HG03135 (cell line): ENCODE results near the gene PNMA8A.

Experiments used
- ATAC-seq: cut with Tn5 transposase; IDR thresholded peaks from one replicate; pipeline ENCODE4 v1.9.1; 2021; ENCODE audit warnings: mild to moderate bottlenecking, moderate library complexity; ENCODE audit not compliant: unreplicated experiment

Gene PNMA8A

DNA sequence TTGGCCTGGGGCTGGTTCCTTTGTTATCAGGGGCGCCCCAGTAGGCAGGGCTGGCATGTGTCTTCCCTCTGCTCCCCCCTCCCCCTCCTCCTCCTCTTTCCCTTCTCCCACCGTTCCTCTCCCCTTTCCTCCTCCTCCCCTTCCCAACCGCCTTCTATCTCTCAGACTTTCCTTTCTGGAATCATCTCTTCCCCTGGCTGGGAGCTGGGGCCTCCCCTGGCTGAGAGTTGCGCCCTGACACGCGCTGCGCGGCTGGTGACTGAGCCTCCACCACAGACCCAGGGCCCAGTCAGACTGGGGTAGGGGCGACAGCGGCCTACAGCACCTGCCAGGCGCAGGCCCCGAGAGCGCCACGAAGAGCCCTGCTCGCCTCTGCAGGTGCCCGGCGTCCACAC is 21.5 kb upstream of the PNMA8A start:
- no peak for ATAC-seq

DNA sequence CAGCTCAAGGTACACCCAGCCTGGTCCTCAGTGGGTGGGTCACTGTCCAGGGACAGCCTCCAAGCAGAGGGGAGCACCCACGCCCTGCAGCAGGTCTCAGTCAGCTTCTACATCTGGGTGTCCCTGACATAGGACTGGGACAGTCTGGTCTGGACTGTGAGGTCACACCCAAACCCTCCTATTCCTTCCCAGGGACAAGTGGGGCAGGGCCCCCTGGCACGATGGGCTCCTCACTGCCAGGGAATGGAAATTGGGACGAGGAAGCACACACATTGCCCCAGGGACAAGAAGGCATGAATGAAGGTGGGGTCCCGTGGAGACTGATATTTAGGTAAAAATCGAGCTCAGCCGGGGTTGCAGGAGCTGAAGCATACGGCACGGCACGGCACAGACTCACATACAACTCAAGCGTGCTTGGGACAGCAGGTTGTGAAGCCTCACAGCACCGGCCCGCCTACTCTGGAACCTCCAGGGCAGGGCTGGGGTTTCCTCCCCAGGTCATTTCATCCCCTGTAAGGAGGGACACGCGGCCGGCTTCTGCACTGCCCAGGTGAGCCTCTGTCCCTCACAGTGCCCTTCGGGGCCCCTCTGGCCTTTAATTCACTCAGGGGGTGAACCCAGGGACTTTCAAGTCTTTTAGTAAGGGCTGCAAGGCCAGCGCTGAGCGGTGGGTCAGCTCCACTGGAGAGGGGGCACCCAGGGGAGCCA is 20.8 kb upstream of the PNMA8A start:
- ATAC-seq: no peak

DNA sequence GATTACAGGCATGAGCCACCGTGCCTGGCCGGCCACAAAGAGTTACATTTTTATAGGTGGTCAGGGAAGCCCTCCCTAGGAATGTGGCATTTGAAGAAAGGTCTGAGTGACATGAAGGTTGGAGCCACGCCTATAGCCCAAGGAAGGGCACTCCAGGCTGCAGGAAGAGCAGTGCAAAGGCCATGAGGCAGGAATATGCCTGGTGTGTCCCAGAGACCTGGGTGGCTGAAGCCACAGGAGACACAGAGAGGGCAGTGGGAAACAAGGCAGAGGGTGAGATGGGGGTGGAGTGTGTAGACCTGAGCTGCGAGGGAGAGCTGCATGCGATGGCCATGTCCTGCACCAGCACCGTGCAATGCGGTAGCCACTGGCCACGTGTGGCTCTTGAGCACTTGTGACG is 19.4 kb upstream of the PNMA8A start:
- no peak for ATAC-seq

DNA sequence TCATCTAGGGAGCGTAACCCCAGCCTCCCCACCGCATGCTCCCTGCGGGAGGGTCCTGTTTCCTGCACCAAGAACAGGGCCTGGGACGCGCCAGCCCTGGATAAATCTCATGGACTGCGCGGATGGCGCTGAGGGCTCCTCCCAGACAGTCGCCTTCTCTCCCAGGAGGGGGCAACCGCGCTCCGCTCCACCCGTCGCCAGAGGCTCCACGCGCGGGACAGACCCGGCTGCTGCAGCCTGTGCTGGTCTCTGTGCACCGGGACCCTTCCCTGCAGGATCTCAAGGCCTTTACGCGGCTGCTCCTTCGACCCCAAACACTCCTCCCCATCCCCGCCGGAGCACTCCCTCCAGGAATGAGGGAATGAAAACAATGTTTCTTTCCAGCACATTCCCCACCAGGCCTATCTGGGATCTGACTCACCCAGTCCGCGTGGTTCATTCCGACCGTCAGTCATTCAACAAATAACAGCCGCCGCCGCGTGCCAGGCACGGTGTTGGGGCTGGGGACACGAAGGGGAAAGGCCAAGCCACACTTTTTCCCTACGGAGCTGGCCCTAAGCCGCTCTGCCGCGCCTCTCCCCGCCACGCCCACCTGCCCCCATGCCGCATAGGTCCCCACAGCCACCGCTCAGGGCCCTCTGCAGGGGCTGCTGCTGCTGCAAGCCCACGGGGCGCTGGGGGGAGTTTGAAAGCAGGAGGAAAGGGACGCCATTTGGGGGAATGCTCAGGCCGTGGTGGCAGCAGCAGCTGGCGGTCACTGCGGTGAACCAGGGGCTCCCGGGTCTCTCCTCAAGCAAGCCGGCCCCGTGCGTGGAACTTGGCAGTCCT is 18.3 kb upstream of the PNMA8A start:
- ATAC-seq: no peak

DNA sequence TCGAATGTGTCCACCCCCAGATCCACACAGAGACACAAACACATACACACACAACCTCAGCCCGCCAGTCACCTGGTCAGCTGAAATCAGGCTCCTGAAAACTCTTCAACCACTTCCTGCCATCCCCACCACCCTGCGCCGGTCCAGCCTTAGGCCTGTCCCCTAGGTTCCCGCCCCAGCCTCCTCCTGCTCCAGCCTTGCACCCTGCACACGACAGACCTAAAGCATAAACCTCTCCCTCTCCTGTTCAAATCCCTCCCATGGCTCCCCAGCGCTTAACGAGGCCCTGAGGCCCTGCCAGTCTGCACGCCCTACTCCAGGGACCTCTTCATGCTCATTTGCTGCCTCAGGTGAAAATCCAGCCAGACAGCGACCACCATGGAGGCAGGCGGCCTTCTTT is 17.2 kb upstream of the PNMA8A start:
- no peak for ATAC-seq

DNA sequence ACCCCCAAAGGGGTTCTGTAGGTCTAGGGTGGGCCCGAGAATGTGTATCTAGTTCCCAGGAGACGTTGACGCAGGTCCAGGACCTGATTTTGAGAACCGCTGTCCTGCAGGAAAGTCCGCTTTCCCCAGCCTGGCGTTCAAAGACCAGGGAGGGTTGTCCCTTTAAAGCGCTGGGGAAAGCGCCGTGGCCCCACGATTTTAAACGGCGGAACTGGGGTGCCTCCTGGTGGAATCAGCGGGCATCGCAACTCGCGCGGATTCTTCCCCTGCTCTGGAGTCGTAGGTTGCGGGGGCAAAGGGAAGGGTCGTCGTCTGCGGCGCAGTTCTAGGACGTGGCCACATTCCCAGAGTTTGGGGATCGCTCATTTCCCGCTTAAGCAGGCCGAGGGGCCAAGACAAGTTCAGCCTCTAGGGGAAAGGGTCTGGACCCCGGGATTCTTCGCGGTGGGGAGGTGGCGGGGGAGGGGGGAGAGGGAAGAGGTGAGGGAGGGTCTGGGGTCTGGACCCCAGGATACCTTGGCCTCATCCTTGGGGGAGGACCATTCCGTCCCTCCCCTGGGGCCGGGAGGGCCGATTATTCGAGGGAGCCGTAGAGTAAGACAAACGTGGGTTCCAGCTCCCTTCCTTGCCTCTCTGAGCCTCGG is 16.6 kb upstream of the PNMA8A start:
- no peak for ATAC-seq

DNA sequence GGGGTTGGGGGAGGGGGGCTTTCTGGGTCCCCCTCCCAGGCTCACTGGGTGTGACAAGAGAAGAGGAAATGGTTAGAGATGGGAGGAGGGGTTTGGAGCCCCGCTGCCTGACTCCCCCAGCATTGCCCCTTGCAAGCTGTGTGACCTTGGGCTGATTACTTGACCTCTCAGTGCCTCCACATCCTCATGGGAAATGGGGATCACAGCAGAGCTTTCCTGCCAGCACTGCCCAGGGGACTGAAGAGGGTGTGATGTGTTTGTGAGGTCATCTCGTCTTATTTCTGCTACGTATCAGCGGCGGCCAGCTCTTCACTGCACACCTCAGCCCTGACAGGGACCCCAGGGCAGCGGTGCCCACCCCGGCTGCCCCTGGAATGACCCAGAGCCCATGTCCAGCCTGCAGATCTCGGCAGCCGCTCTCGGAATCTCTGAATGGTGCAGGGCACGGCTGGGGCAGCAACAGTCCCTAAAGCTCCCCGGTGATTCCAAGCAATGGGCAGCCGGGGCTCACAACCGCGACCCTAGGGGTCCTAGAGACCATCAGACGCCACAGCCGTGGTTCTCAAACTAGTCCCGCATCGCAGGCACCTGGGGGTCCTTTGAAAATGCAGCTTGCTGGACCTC is 15.9 kb upstream of the PNMA8A start:
- no peak for ATAC-seq

DNA sequence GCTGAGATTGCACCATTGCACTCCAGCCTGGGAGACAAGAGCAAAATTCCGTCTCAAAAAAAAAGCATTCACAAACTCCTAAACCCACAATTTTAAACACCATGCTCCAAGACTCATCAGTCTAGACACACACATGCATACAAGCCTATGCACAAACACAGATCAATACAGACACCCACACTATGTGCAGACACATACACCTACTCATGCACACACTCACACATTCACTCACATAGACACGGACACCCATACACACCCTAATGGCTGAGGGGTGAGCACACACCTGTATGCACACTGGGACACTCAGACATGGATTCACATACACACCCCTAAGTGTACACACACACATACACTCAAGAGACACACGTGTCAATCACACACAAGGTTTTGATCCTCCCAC is 15.0 kb upstream of the PNMA8A start:
- no peak for ATAC-seq

DNA sequence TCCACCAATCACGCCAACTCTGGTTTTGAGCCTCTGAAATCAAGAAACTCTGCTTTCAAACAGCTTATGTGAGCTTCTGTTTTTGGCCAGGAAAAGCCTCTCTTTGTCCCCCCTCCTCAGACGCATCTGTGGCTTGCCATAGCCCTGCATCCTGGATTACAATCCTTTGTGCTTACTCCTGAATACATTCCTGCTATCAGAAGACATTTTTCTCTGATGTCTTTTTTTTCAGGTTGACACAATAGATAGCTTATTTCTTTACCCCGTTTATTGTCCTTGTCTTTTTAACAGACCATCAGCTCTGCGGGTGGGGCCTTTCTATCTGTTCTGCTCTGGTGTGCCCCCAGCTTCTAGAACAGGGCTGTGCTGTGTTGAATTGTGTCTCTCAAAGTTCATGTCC is 13.3 kb upstream of the PNMA8A start:
- no peak for ATAC-seq

DNA sequence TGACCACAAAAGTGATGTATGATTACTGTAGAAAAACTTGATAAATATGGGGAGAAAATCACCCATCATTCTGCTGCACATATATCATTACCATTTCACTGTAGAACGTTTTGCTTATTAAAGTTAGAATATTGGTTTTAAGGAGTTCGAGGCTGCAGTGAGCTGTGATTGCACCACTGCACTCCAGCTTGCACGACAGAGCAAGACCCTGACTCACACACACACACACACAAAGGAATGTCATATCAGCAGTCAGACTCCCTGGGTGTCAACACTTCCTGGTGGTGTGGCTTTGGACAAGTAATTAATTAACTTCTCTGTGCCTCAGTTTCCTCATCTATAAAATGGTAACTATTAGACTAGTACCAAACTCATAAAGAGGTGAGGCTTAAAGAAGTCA is 11.3 kb upstream of the PNMA8A start:
- ATAC-seq: no peak

DNA sequence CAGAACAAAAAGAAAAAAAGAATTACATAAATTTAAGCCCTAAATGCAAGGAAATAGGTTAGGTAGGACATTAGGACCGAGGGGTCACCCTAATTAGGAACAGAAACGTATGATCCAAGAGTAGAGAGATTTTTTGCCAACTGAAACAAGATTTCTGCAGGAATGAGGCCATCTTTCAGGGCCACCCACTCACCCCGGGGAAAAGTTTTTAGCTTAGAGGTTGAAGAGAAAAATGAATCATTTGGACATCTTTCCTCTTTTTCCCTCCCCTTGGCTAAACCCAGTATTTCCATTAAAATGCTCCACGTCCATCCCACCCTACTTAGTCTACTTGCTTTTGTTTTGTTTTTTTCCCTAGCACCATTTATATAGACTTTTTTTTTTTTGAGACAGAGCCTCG is 10.6 kb upstream of the PNMA8A start:
- ATAC-seq: no peak

DNA sequence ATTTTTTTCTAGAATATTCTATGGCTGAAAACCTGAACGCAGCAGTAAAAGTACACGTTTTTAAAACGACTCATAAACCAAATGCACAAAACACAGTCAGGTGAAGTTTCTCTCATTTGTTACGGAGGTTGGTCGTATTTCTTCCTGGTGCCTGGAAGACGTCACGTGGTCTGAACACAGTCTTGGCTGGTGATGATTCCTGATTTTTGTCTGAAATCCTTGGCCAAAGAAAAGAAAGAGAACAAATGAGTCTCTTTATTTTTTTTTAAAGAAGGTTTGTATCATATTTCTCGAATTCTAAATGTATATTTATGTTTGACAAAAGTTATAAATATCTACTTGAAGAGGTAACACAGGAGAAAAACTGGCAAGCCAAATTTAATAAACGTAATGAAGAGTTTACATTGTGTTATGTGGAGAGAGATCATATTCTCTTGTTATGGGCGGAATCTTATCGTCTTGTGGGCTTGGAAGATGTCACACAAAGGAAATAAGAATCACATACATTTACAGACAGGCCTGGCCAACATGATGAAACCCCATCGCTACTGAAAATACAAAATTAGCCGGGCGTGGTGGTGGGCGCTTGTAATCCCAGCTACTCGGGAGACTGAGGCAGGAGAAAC is 10.0 kb upstream of the PNMA8A start:
- ATAC-seq: no peak

DNA sequence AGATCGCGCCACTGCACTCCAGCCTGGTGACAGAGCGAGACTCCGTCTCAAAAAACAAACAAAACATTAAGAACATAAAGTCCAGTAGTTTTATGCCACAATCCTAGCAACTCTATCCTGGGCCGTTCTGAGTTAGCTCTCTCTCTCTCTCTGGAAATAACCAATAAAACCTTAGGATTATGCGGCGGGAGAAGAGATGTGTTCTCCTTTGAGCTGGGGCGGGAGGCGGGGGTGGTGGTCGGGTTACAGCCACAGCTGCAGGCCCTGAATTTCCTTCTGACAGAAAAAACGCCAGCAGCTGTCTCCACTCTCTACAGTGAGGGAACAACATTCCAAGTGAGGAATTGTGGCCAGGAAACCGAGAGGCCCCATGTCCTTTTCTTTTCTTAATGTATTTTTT is 9.1 kb upstream of the PNMA8A start:
- ATAC-seq: no peak

DNA sequence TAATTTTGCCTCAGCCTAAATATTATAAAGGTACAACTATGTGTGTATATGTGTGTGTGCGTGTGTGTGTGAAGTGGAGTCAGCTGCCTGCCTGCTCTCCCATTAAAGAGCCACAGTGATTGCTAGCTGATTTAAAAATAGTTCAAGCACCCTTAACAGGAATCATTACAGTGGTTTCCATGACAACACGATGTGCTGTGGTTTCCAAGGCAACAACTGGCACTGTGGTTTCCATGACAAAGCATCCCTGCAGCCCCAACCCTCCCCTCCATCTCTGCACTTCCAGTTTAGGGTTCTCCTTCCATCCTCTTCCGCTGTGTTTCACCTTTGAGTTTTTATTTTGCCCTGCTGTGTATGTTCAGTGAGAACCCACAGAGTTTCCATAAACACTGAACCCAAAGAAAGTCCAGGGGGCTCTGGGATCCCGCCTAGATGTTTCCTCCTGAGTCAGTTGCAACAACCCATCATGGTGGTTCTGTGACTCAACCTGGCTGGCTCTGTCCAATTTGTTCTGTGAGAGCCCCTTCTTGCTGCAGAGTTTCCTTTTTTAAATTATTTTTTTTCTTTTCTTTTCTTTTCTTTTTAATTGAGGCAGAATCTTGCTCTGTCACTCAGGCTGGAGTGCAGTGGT is 7.1 kb upstream of the PNMA8A start:
- ATAC-seq: no peak

DNA sequence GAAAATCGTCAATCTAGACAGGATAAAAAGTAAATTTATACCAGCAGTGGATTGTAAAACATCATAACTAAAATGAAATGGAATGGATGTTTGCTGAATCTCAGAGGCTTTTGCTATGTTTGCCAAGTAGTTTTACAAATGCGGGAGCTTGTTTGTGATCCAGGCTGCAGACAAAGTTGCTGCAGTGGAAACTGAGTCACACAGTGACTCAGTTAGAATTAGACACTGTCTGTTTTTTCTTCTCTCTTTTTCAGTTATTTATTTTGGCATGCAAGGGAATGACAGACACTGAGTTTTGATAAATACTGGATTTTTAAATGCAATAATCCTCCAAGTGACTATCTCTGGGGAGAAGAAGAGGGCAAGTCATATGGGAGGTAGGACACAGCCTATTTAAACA is 4.6 kb upstream of the PNMA8A start:
- ATAC-seq: no peak

DNA sequence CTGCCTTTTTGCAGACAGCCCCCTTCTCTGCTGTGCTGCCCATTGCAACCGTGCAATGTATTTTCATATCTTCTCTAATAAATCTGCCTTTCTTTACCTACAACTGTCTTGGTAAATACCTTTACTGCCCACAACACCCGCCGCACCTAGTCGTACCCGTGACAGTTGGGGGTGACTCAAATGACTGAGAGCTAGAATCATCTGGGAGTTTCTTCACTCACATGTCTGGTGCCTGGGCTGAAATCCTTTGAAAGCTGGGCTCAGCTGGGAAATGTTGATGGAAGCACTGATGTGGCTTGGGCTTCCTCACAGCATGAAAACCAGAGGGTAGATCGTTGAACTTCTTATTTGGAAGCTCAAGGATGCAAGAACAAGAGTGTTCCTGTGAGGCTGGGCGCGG is 2.8 kb upstream of the PNMA8A start:
- ATAC-seq: no peak

DNA sequence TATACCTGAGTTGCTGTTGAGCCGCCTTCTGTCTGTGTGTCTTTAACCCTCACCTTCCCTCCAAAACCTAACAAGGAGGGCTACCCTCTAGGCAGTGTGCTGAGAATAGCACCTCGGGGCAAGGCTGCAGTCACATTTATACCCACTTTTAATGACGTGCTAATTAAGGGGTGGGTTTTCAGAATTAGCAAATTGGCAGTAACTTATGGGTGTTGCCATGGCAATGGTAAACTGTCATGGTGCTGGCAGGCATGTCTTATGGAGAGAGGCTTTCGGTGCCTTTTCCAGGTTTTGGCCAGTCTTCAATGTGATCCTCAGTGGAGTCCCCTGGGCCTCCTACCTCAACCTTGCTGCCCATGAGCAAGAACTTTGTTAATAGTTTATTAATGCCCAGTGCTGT is 1.2 kb upstream of the PNMA8A start:
- no peak for ATAC-seq

DNA sequence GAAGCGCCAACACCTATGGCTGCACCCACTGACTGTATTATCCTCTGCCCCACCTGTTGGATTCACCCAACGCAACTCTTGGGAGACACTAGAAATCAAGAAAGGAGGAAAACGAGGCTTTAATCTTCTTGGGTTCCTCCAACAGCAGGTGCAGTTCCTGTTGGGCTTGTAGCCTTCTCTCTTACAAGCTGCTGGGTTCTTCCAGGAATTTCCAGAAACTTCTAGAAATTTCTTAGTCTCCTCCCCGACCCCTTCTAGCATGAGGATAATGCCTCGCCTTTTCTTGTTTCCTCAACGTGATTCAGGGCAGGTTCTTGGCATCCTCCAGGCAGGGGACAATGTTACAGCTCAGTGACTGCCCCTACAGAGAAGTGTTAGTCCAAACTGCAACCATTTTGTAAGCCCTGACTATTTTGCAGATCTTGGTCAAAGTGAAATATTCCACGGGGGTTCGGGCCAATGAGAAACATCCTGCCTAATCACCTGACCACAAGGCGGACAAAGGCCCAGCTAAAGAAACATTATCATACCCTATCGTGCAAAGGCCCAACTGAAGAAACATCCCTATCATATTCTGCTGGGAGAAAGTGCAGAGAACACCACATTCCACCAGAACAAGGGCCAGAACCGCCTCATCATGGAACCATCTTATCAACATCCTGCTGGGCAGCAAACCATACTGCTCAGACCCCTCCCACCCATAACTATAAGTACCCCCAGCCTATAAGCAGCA is 614 bp upstream of the PNMA8A start:
- ATAC-seq: no peak

DNA sequence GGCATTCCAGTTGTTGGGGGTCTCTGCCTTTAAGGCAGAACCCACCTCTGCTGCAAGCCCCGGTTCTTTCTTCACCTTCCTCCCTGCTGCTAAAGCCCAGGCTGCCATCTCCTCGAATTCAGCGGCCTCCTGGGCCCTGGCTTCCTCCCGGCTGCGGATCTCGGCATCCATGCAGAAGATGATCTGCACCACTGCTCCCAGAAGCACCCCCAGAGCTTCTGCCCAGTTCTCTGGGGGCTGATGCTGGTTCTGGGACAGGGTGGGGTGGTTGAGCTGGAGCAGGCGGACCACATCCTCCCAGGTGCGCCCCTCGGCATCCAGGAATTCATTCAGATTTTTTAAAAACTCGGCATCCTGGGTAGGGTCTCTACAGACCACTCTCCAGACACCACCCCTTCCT is 987 bp downstream of the PNMA8A start:
- no peak for ATAC-seq

DNA sequence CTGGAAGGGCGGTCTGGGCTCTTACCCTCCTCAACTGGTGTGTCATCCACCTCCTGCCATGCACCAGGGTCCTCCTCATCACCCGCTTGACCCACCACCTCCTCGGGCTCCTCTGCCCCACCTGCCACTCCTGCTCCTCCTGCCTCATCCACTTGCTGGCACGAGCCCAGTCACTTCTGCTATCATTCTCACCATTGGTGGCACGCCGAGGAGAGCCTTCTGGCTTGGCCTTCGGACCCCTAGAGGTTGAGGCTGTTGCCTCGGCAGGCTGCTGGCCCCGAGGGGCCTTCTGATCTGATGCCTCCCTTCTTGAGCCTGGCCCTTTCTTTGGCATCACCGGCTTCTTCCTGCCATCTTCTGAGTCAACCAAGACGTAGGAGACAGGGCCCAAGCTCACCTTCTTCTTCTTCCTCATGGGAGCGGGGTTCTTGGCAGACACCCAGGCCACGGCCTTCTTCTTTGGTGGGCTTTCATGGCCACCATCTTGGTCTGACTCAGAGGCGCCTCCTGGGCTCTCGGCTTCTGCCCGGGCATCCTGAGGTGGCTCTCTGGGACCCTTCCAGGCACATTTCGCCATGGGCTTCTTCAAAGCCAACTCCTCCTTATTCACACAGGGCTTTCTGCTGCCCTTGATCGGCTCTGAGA is 1.7 kb downstream of the PNMA8A start:
- no peak for ATAC-seq
